GM12878 (cell line): ENCODE data around the gene OR4E2. TPM values are rescaled to one million over a fixed set of nuclear protein-coding genes. Genes with fewer than 3 reads are reported as not detected.

Experiments used
- ATAC-seq: fragments of 200-7000 bp; cut with Tn5 transposase; 3 replicates; pipeline ENCODE4 v1.9.1; 2020; ENCODE audit warnings: mild to moderate bottlenecking, moderate library complexity
- BruUV-seq: library from RNA; stranded (reverse); fragments of 400-500 nt; replicated peaks from 2 replicates; lab custom pipeline; 2021; lab: Mats Ljungman, UMichigan
- CTCF ChIA-PET: fragments of 300-600 bp; sonication (Branson Sonifier 250); formaldehyde crosslinking; extraction: SDS; loops from one replicate; lab custom pipeline; 2021; ENCODE audit warnings: inconsistent platforms; lab: Yijun Ruan, JAX
- POLR2A ChIA-PET: fragments of 350-600 bp; formaldehyde crosslinking; extraction: SDS; loops from one replicate; lab custom pipeline; 2021; ENCODE audit warnings: inconsistent platforms; lab: Charles Lee
- RAD21 ChIA-PET: fragments of 300-600 bp; sonication (Branson Sonifier 250); formaldehyde crosslinking; loops from one replicate; lab custom pipeline; 2023; ENCODE audit warnings: antibody characterized with exemption; ENCODE audit not compliant: unreplicated experiment; lab: Charles Lee
- SMC1A ChIA-PET: fragments of 300-600 bp; sonication (Branson Sonifier 250); formaldehyde crosslinking; loops from one replicate; lab custom pipeline; 2023; ENCODE audit not compliant: unreplicated experiment, uncharacterized antibody; lab: Charles Lee
- DNase-seq: peaks from one replicate; pipeline ENCODE4 v3.0.0-alpha.2; 2011; ENCODE audit warnings: low read depth, low spot score
- FAIRE-seq: peaks from 3 replicates; lab custom pipeline; 2011; peaks lifted over from hg19 to GRCh38; lab: Jason Lieb, UNC
- H2AFZ ChIP-seq: 2 replicates; pipeline ENCODE4 v1.6.0; 2011; ENCODE audit warnings: low read depth, low read length, control low read depth; ENCODE audit not compliant: control insufficient read depth
- H3K27ac ChIP-seq: 2 replicates; pipeline ENCODE4 v1.5.1; 2011; ENCODE audit warnings: control low read depth; ENCODE audit not compliant: control insufficient read depth, insufficient read depth
- H3K27me3 ChIP-seq, 2 experiments: replicated peaks in 1 of 2; 2 replicates each; pipeline versions ENCODE4 v1.6.0 to v1.6.1; 2011; ENCODE audit warnings: low read length in 1 of 2; ENCODE audit not compliant: control insufficient read depth in 2 of 2, insufficient read depth in 2 of 2
- H3K36me3 ChIP-seq, 2 experiments: 2 replicates each; pipeline ENCODE4 v1.5.1; 2011; ENCODE audit warnings: low read length in 1 of 2; ENCODE audit not compliant: control insufficient read depth in 2 of 2, insufficient read depth in 2 of 2
- H3K4me1 ChIP-seq: 2 replicates; pipeline ENCODE4 v1.6.1; 2011; ENCODE audit warnings: mild to moderate bottlenecking, low read length, moderate library complexity, mixed read lengths; ENCODE audit not compliant: control insufficient read depth, insufficient read depth
- H3K4me2 ChIP-seq: 2 replicates; pipeline ENCODE4 v1.6.0; 2011; ENCODE audit warnings: control low read depth; ENCODE audit not compliant: control insufficient read depth, insufficient read depth
- H3K4me3 ChIP-seq: fragments of 200-600 bp; sonication (generic); 2 replicates; pipeline ENCODE4 v1.5.1; 2016
- H3K79me2 ChIP-seq: 2 replicates; pipeline ENCODE4 v1.6.0; 2011; ENCODE audit warnings: low read length; ENCODE audit not compliant: control insufficient read depth, insufficient read depth
- H3K9ac ChIP-seq: 2 replicates; pipeline ENCODE4 v1.8.0; 2011; ENCODE audit warnings: low read length, control low read depth, mixed read lengths; ENCODE audit not compliant: control insufficient read depth, insufficient read depth
- H3K9me3 ChIP-seq: replicated peaks from 3 replicates; pipeline ENCODE4 v1.5.1; 2011; ENCODE audit warnings: mild to moderate bottlenecking, low read length; ENCODE audit not compliant: control insufficient read depth, insufficient read depth
- H4K20me1 ChIP-seq: 2 replicates; pipeline ENCODE4 v1.6.0; 2011; ENCODE audit not compliant: control insufficient read depth, insufficient read depth
- IRF4 ChIP-seq: IDR thresholded peaks from 2 replicates; pipeline ENCODE4 v1.6.1; 2011; ENCODE audit warnings: low read depth, low read length
- JUNB ChIP-seq: IDR thresholded peaks from 2 replicates; pipeline ENCODE4 v1.6.1; 2016; ENCODE audit warnings: antibody characterized with exemption, mild to moderate bottlenecking
- MEF2B ChIP-seq: fragments of 450-650 bp; IDR thresholded peaks from 2 replicates; pipeline ENCODE4 v1.6.1; 2018; ENCODE audit warnings: mild to moderate bottlenecking, moderate library complexity; ENCODE audit not compliant: partially characterized antibody, poor library complexity, severe bottlenecking
- MYB ChIP-seq: fragments of 150-350 bp; IDR thresholded peaks from 2 replicates; pipeline ENCODE4 v1.6.1; 2014; ENCODE audit warnings: mild to moderate bottlenecking, low read depth, low read length, borderline replicate concordance
- PAX8 ChIP-seq: fragments of 450-650 bp; IDR thresholded peaks from 2 replicates; pipeline ENCODE4 v1.6.1; 2017; ENCODE audit warnings: mild to moderate bottlenecking, moderate library complexity
- RAD51 ChIP-seq: fragments of 450-650 bp; IDR thresholded peaks from 2 replicates; pipeline ENCODE4 v1.6.1; 2016; ENCODE audit warnings: moderate library complexity, mild to moderate bottlenecking, inconsistent platforms
- SPI1 ChIP-seq: IDR thresholded peaks from 2 replicates; pipeline ENCODE4 v1.6.1; 2011; ENCODE audit warnings: low read depth, mild to moderate bottlenecking, low read length, moderate library complexity, borderline replicate concordance; ENCODE audit not compliant: insufficient read depth
- TBL1XR1 ChIP-seq: IDR thresholded peaks from 2 replicates; pipeline ENCODE4 v1.6.1; 2012; ENCODE audit warnings: low read depth, low read length, improper control_type of control experiment
- YBX1 ChIP-seq: fragments of 450-650 bp; IDR thresholded peaks from 2 replicates; pipeline ENCODE4 v1.6.1; 2016; ENCODE audit warnings: antibody characterized with exemption
- YY1 ChIP-seq: IDR thresholded peaks from 2 replicates; pipeline ENCODE4 v1.6.1; 2011; ENCODE audit warnings: low read depth, mild to moderate bottlenecking, low read length
- in situ Hi-C: fragments of 300-500 bp; cut with MboI; formaldehyde crosslinking; loops from 9 replicates; pipeline ENCODE4 v1.14.3; 2018; ENCODE audit warnings: mixed read lengths
- intact Hi-C: fragments of 100-400 bp; cut with micrococcal nuclease; formaldehyde crosslinking; loops from one replicate; pipeline ENCODE4 v1.14.2; 2022; ENCODE audit not compliant: unreplicated experiment
- polyA plus RNA-seq, 11 experiments: library from polyadenylated mRNA; depleted of rRNA in 4 of 11; unstranded in 6 of 11; stranded (reverse) in 5 of 11; fragments of >200 nt; fragmentation: Nextera tagmentation in 4 of 11; fragmentation: Illumina TruSeq in 1 of 11; extraction: Ambion mirVana in 4 of 11; extraction: Trizol in 1 of 11; gene quantifications; 1 replicate in 1 of 11; 2 replicates in 10 of 11; pipeline versions ENCODE4 v1.2.1 to v1.2.3, GENCODE V29; 2011 to 2016; ENCODE audit warnings: inconsistent platforms in 2 of 11, missing spikeins in 2 of 11, low read depth in 1 of 11
- total RNA-seq, 4 experiments: library from RNA; depleted of rRNA in 3 of 4; stranded (reverse); fragments of >200 nt in 3 of 4; fragmentation: Illumina TruSeq in 1 of 4; extraction: Trizol in 1 of 4; gene quantifications; 2 replicates each; pipeline versions ENCODE4 v1.2.1 to v1.2.3, GENCODE V29; 2013 to 2021
- TF ChIP-seq, protein P1 (sequence below): fragments of 450-650 bp; conservative IDR thresholded peaks from 2 replicates; pipeline ENCODE4 v1.6.1; 2017; ENCODE audit warnings: mild to moderate bottlenecking, moderate library complexity
- TF ChIP-seq, protein P2 (sequence below): IDR thresholded peaks from 2 replicates; pipeline ENCODE4 v1.6.1; 2012; ENCODE audit warnings: low read depth, low read length, improper control_type of control experiment
- TF ChIP-seq, protein P3 (sequence below): IDR thresholded peaks from 2 replicates; pipeline ENCODE4 v1.6.1; 2012; ENCODE audit warnings: low read depth, low read length, improper control_type of control experiment
- TF ChIP-seq, protein P4 (sequence below): fragments of 450-650 bp; IDR thresholded peaks from 2 replicates; pipeline ENCODE4 v1.6.1; 2016; ENCODE audit warnings: mild to moderate bottlenecking
- TF ChIP-seq, protein P5 (sequence below): fragments of 450-650 bp; formaldehyde crosslinking; IDR thresholded peaks from 2 replicates; pipeline ENCODE4 v1.4.0; 2022; ENCODE audit warnings: mild to moderate bottlenecking, moderate library complexity
- TF ChIP-seq, protein P6 (sequence below): fragments of 450-650 bp; IDR thresholded peaks from 2 replicates; pipeline ENCODE4 v1.6.1; 2018; ENCODE audit warnings: borderline replicate concordance, mild to moderate bottlenecking; ENCODE audit not compliant: partially characterized antibody

Gene OR4E2
- total and polyA plus RNA-seq, 10 of the 15 experiments (the other 5 are each of a cell fraction or from before 2014, with no cell fraction given), result not detected

DNA sequence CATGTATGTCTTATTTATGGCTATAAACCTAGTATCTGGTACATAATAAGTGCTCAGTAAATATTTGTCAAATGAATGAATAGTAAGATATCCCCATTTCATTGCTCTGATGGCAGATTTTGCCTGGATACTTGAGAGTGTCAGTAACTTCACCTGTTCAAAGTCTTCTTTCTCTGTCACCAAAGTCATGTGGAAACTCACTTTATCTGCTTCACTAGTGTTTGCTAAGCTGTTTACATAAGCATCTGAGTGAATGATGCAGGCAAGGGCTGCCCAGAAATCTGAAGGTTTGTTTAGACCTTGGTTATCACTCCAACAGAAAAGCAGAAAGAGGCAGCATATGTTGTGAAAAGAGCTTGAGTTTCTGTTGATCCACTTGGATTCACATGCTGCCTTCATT, 15.6 kb downstream of the OR4E2 start:
- in situ Hi-C loops, result no loop called here
- Histone ChIP-seq H3K27ac (no peak overlapping the region), H3K27me3 (peaks cover 0 to 1% of the 10 kb centered on the region in 2 experiments; a peak in 1 of 4 replicates), H2AFZ (no peak overlapping the region), H3K4me3 (no peak overlapping the region), H3K79me2 (no peaks in the 10 kb centered on the region), H4K20me1 (no peaks in the 10 kb centered on the region), H3K9ac (no peak overlapping the region), H3K4me2 (no peak overlapping the region), H3K9me3 (no peaks in the 10 kb centered on the region), H3K36me3 (no peaks in the 10 kb centered on the region), H3K4me1 (no peaks in the 10 kb centered on the region)
- ChIA-PET POLR2A (no interaction called here), SMC1A (no interaction called here), RAD21 (no interaction called here), CTCF (no interaction called here)
- intact Hi-C loops, result no loop called here
- TF ChIP-seq, protein P1, sequence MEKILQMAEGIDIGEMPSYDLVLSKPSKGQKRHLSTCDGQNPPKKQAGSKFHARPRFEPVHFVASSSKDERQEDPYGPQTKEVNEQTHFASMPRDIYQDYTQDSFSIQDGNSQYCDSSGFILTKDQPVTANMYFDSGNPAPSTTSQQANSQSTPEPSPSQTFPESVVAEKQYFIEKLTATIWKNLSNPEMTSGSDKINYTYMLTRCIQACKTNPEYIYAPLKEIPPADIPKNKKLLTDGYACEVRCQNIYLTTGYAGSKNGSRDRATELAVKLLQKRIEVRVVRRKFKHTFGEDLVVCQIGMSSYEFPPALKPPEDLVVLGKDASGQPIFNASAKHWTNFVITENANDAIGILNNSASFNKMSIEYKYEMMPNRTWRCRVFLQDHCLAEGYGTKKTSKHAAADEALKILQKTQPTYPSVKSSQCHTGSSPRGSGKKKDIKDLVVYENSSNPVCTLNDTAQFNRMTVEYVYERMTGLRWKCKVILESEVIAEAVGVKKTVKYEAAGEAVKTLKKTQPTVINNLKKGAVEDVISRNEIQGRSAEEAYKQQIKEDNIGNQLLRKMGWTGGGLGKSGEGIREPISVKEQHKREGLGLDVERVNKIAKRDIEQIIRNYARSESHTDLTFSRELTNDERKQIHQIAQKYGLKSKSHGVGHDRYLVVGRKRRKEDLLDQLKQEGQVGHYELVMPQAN, result no peak
- no peak for TF ChIP-seq YBX1
- no peak for TF ChIP-seq RAD51
- TF ChIP-seq, protein P2, sequence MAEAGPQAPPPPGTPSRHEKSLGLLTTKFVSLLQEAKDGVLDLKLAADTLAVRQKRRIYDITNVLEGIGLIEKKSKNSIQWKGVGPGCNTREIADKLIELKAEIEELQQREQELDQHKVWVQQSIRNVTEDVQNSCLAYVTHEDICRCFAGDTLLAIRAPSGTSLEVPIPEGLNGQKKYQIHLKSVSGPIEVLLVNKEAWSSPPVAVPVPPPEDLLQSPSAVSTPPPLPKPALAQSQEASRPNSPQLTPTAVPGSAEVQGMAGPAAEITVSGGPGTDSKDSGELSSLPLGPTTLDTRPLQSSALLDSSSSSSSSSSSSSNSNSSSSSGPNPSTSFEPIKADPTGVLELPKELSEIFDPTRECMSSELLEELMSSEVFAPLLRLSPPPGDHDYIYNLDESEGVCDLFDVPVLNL, result no peak
- TF ChIP-seq, protein P3, sequence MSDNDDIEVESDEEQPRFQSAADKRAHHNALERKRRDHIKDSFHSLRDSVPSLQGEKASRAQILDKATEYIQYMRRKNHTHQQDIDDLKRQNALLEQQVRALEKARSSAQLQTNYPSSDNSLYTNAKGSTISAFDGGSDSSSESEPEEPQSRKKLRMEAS, result no peak
- no peak for TF ChIP-seq IRF4
- TF ChIP-seq YY1, result no peak
- no peak for TF ChIP-seq MEF2B
- TF ChIP-seq PAX8, result no peak
- TF ChIP-seq, protein P4, sequence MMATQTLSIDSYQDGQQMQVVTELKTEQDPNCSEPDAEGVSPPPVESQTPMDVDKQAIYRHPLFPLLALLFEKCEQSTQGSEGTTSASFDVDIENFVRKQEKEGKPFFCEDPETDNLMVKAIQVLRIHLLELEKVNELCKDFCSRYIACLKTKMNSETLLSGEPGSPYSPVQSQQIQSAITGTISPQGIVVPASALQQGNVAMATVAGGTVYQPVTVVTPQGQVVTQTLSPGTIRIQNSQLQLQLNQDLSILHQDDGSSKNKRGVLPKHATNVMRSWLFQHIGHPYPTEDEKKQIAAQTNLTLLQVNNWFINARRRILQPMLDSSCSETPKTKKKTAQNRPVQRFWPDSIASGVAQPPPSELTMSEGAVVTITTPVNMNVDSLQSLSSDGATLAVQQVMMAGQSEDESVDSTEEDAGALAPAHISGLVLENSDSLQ, result no peak
- no peak for TF ChIP-seq TBL1XR1
- TF ChIP-seq MYB, result no peak
- TF ChIP-seq, protein P5, sequence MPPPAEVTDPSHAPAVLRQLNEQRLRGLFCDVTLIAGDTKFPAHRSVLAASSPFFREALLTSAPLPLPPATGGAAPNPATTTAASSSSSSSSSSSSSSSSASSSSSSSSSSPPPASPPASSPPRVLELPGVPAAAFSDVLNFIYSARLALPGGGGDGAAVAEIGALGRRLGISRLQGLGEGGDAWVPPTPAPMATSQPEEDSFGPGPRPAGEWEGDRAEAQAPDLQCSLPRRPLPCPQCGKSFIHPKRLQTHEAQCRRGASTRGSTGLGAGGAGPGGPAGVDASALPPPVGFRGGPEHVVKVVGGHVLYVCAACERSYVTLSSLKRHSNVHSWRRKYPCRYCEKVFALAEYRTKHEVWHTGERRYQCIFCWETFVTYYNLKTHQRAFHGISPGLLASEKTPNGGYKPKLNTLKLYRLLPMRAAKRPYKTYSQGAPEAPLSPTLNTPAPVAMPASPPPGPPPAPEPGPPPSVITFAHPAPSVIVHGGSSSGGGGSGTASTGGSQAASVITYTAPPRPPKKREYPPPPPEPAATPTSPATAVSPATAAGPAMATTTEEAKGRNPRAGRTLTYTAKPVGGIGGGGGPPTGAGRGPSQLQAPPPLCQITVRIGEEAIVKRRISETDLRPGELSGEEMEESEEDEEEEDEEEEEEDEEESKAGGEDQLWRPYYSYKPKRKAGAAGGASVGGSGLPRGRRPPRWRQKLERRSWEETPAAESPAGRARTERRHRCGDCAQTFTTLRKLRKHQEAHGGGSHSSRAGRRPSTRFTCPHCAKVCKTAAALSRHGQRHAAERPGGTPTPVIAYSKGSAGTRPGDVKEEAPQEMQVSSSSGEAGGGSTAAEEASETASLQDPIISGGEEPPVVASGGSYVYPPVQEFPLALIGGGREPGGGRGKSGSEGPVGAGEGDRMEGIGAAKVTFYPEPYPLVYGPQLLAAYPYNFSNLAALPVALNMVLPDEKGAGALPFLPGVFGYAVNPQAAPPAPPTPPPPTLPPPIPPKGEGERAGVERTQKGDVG, result no peak
- no peak for TF ChIP-seq JUNB
- no peak for TF ChIP-seq SPI1
- TF ChIP-seq, protein P6, sequence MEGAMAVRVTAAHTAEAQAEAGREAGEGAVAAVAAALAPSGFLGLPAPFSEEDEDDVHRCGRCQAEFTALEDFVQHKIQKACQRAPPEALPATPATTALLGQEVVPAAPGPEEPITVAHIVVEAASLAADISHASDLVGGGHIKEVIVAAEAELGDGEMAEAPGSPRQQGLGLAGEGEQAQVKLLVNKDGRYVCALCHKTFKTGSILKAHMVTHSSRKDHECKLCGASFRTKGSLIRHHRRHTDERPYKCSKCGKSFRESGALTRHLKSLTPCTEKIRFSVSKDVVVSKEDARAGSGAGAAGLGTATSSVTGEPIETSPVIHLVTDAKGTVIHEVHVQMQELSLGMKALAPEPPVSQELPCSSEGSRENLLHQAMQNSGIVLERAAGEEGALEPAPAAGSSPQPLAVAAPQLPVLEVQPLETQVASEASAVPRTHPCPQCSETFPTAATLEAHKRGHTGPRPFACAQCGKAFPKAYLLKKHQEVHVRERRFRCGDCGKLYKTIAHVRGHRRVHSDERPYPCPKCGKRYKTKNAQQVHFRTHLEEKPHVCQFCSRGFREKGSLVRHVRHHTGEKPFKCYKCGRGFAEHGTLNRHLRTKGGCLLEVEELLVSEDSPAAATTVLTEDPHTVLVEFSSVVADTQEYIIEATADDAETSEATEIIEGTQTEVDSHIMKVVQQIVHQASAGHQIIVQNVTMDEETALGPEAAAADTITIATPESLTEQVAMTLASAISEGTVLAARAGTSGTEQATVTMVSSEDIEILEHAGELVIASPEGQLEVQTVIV, result no peak
- BruUV-seq, result no TSS peak
- DNase-seq (no peak), FAIRE-seq (no peak), ATAC-seq (no peak)
